ENCODE measurements around the gene BANP. TPM values are rescaled to one million over a fixed set of nuclear protein-coding genes. Genes with fewer than 3 reads are reported as not detected.
"Not testable (repeated sequence)": the region's sequence is repeated elsewhere in the genome, so short reads cannot be mapped to it uniquely, and the experiment has no call there.

The BANP gene
- total RNA-seq, 1 donor from 2014 or later, result 20.6 TPM

GRCh38 chr16:88088161-88088581 lies 136.9 kb downstream of the BANP start:
- peaks cover 6% of the 10 kb centered on the region for H3K4me1 ChIP-seq
- TF ChIP-seq CTCF (IDR thresholded peaks at IDR 0.05), result no peak
- peak; percentile 26 for ATAC-seq
- H3K9me3 ChIP-seq, result no peaks in the 10 kb centered on the region
- H3K27me3 ChIP-seq, result no peaks in the 10 kb centered on the region
- intact Hi-C loops (cut with DNase I), result no loop called here
- H3K4me3 ChIP-seq, result no peak overlapping the region
- DNase-seq, result no peak
- H3K27ac ChIP-seq, result no peak overlapping the region
- H3K36me3 ChIP-seq, result no peaks in the 10 kb centered on the region

DNA sequence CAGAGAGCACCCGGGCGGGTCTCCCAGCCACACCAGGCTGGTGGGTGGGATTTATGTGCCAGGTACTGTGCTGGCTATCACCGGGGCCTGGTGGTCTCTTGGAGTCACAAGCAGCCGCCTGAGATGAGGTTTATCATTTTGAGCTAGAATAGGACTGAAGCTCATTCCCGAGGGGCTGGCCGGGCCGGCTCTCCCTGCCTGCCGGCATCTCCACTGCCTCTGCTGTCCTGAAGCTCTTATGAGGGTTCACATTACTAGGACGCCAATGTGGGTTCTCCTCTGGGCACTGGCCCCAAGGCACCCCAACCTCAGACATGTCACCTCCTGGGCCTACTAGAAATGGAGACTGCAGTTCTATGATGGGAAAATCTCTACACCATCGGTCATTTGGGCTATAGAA lies 137.4 kb downstream of the BANP start:
- H3K4me3 ChIP-seq; H3K27me3 ChIP-seq; DNase-seq; H3K27ac ChIP-seq; H3K4me1 ChIP-seq; ATAC-seq; H3K9me3 ChIP-seq; H3K36me3 ChIP-seq; intact Hi-C loops (cut with DNase I): not testable (repeated sequence)

- H3K4me3 ChIP-seq; intact Hi-C loops (cut with DNase I); H3K27me3 ChIP-seq; H3K4me1 ChIP-seq; ATAC-seq; DNase-seq; H3K27ac ChIP-seq; H3K9me3 ChIP-seq; H3K36me3 ChIP-seq: not testable (repeated sequence)
Measured at GRCh38 chr16:88089071-88089470, 137.8 kb downstream of the BANP start.

DNA sequence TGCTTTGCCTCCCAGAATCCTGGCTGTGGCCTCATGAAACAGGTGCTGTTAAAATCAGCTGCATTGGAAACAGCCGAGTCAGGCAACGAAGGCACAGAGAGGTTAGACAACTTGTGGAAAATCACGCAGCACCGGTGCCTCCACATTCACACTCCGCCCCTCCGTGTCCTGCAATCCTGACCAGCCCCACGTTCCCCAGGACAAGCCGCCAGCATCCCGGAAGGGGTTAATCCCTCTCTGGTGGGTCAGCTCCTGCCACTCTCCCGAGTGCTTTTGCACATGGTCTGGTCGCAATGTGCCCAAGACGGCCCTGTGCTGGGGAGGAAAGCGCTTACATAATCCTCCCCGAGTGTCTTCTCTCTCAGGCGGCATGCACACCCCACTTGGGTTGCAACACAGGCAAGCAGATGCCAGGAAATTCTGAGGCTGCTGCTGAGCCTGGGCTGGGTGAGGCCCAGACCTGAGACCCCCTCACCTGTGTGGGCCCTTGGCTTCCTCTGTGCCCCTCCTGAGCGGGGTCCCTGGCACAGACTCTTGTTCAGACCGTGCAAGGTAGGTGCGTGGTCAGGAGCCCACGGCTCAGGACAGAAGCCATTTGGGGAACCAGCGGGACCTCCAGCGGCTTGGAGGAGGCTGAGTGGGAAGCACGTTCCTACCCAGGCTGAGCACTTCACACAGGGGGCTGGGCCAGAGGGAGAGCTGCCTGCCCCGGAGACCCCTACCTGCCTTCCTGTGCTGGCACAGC lies 138.6 kb downstream of the BANP start:
- ATAC-seq (peak; percentile 49), DNase-seq (peak; percentile 76)
- H3K27ac ChIP-seq; H3K4me3 ChIP-seq; H3K9me3 ChIP-seq; H3K36me3 ChIP-seq; H3K27me3 ChIP-seq; H3K4me1 ChIP-seq; intact Hi-C loops (cut with DNase I): not testable (repeated sequence)

DNA sequence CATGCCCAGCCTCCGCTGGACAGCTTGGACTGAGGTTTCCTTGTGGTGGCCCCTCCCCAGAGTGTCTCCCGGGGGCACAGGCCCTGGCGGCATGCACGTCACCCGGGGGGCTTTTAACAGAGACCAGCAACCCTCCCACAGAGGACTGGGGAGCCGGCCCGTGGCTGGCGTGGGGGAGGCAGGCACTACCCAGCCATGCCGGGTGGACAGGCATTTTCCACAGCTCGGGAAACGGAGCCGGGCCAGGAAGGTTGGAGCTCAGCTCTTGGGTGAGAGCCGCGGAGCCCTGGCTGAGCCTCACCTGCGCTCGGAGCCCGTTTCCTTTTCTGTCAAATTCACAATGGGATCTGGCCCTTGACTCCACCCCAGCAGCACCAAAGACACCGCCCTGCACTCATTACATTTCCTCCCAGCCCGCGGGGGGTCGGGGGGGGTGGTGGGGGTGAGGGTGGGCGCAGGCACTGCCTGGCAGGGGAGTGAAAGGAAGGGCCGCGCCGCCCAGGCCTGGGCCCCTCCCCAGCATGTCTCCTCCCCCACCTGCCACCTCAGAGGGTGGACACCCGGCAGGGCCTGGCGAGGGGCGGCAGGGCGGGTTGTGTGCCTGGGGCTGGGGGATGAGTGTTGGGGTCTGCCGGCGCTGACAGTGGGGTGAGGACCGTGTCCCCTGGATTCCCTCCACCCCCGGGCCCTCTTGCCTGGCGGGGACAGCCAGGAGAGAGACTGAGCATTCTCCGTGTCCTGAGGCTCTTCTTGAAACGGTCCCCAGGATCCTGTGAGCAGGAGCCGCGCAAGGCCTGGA lies 139.3 kb downstream of the BANP start:
- DNase-seq; H3K27me3 ChIP-seq; H3K4me1 ChIP-seq; H3K36me3 ChIP-seq; H3K4me3 ChIP-seq; ATAC-seq; H3K27ac ChIP-seq; intact Hi-C loops (cut with DNase I); H3K9me3 ChIP-seq: not testable (repeated sequence)

DNA sequence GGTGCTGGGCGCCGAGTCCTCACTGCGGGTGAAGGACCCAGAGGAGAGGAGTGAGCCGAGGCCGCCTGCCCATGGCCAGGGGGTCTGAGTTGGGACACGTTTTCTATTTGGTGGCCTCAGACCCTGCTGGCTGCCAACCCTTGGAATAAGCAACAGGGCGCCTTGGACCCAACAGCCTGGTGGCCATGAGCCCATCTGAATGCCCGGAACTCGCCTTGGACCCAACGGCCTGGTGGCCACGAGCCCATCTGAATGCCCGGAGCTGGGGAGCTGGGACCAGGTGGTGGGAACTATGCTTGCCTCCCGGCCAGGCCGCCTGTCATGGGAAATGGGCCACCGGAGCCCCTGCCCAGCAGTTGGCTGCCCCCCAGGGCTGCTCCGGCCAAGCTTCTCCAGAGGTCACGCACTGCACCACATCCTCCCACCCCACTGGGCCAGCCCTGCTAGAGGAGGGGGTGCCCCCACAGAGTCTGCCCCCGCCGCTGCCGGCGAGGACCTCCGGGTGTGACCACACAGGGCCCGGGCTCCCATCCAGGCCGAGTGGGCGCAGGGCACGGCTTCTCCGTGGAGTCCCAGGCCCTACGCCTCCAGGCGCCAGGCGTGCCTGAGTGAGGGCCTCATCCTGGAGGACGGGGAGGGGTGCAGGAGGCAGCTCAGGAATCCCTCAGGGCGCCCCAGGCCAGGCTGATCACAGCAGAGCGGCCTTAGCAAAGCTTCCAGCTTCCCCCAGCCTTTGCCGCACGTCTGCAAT lies 140.2 kb downstream of the BANP start:
- H3K27ac ChIP-seq; H3K27me3 ChIP-seq; ATAC-seq; DNase-seq; H3K4me3 ChIP-seq; intact Hi-C loops (cut with DNase I); H3K9me3 ChIP-seq; H3K36me3 ChIP-seq; H3K4me1 ChIP-seq: not testable (repeated sequence)

DNA sequence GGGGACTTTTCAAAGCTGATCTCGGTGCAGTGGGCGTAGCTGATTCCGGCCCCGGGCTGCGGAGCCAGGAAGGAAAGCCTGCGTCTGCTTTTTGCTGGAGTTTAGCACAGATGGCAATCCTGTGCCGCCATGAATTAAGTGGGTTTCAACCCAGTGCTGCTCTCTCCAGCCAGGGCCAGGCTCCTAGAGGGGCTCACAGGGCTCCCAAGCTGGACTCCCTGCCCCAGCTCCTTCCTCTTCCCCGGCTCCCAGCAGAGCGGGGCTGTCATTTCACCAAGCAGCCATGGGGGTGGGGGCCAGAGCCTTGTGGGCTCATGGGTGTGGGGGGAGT lies 140.7 kb downstream of the BANP start:
- H3K36me3 ChIP-seq; ATAC-seq; DNase-seq; H3K4me3 ChIP-seq; H3K4me1 ChIP-seq; intact Hi-C loops (cut with DNase I); H3K9me3 ChIP-seq; H3K27ac ChIP-seq; H3K27me3 ChIP-seq: not testable (repeated sequence)

DNA sequence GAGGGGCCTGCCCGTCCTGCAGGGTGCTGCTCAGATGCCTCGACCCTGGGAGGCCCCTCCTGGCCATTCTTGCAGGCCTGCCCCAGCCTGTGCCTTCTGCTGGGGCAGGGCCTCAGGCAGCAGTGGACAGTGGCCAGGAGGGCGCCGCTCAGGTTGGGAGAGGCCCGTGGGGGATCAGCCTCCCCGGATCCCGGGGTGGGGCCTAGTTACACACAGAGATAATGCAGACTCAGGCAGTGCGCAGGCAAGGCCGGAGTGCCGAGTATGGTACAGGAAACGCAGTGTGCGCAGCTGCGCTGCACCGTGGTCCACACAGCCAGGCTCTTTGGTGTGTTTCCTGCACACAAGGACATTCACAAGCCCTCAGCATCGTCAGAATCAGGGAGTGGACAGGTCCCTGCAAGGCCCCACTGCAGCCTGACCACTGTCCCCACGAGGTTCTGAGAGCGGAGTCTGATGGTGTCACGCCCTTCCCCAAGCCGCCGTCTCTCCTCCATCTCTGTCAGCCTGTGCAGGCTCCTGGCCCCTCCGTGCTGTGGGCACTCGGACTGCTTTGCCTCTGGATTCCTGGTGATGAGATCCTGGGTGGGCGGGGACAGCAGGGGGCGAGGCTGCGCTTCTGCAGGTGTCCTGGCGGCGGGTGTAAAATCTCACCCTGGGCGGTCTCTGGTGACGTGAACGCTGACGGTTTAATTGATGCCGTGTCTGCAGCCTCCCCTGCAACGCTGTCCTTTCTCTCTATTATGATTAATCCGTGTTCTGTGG lies 141.7 kb downstream of the BANP start:
- H3K36me3 ChIP-seq; H3K27ac ChIP-seq; ATAC-seq; H3K27me3 ChIP-seq; DNase-seq; H3K4me3 ChIP-seq; H3K4me1 ChIP-seq; intact Hi-C loops (cut with DNase I); H3K9me3 ChIP-seq: not testable (repeated sequence)

DNA sequence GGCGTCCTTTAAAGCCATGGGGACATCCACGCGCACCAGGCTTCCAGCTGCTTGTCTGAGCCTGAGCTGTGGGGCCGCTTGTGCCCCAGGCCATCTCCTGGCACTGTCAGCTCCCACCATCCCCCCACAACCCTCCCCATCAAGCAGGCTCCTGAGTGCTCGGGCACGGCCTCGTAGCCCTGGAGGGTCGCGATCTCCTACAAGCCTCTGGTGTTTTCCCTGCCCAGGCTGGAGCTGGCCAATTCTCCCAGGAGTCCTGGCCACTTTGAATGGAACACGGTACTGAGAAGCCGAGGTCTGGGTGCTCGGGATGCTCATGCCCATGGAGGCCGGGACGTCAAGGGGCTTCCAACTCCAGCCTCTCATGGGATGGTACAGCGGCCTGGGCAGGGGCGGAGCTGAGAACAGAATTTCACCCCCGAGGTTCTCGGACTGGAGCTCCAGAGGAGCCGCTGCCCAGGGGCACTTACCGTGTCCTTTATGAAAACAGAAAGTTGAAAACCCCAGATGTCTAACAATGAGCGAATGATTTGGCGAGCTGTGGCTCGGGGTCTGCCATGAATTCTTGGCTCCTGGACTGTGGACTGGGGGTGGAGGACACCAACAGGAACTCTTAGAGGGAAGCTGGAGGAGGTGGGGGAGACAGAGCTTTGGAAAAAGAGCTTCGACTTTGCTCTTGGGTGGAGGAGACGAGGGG lies 142.5 kb downstream of the BANP start:
- H3K4me1 ChIP-seq; ATAC-seq; H3K27ac ChIP-seq; DNase-seq; H3K9me3 ChIP-seq; H3K4me3 ChIP-seq; H3K36me3 ChIP-seq; H3K27me3 ChIP-seq; intact Hi-C loops (cut with DNase I): not testable (repeated sequence)

GRCh38 chr16:88094253-88094575 lies 143.0 kb downstream of the BANP start:
- H3K36me3 ChIP-seq; H3K27ac ChIP-seq; H3K9me3 ChIP-seq; intact Hi-C loops (cut with DNase I); H3K4me1 ChIP-seq; DNase-seq; ATAC-seq; H3K27me3 ChIP-seq; H3K4me3 ChIP-seq: not testable (repeated sequence)

- H3K4me1 ChIP-seq; H3K27ac ChIP-seq; H3K36me3 ChIP-seq; ATAC-seq; H3K4me3 ChIP-seq; DNase-seq; H3K9me3 ChIP-seq; H3K27me3 ChIP-seq; intact Hi-C loops (cut with DNase I): not testable (repeated sequence)
Measured at GRCh38 chr16:88094900-88095299, 143.7 kb downstream of the BANP start.

- H3K27ac ChIP-seq; ATAC-seq; H3K4me1 ChIP-seq; intact Hi-C loops (cut with DNase I); H3K9me3 ChIP-seq; H3K4me3 ChIP-seq; H3K36me3 ChIP-seq; DNase-seq: not testable (repeated sequence)
- peaks cover 10% of the 10 kb centered on the region for H3K27me3 ChIP-seq
Measured at GRCh38 chr16:88096659-88097058, 145.4 kb downstream of the BANP start.
